Measurements from ENCODE around the gene PRKACB. TPM values are rescaled to one million over a fixed set of nuclear protein-coding genes. Genes with fewer than 3 reads are reported as not detected.

The PRKACB gene
- polyA plus RNA-seq, 2 of the 4 experiments (the other 2 are of a cell fraction): 10.9 to 17.9 TPM

- ATAC-seq (no peak), FAIRE-seq (no peak), DNase-seq (ENCODE audit: low read depth in 1 of 2, low spot score in 1 of 2) (no peak)
- ChIA-PET POLR2A (no interaction called here), CTCF (no interaction called here)
- H3K4me3 ChIP-seq: no peak overlapping the region
- no peak overlapping the region for H3K4me2 ChIP-seq
- H3K27ac ChIP-seq: no peak overlapping the region
- no peak for TF ChIP-seq PHF8 (IDR thresholded peaks at IDR 0.05; ENCODE audit: borderline replicate concordance, low read depth)
- TF ChIP-seq RFX5 (IDR thresholded peaks at IDR 0.05): no peak
- no peak for TF ChIP-seq HOXB13 (CRISPR knock-in tag; IDR thresholded peaks at IDR 0.05; ENCODE audit: low read depth)
- no peak for TF ChIP-seq RNF2 (IDR thresholded peaks at IDR 0.05; ENCODE audit: borderline replicate concordance, low read depth)
- TF ChIP-seq KDM5A (IDR thresholded peaks at IDR 0.05): no peak
- 93% methylated on average over 5 of the region's 5 CpGs for WGBS (ENCODE audit: missing lambda C conversion rate)
- H3K9me3 ChIP-seq: no peaks in the 10 kb centered on the region
- no peaks in the 10 kb centered on the region for H3K4me1 ChIP-seq
These were observed 20.1 kb downstream of the PRKACB start for GRCh38 chr1:84164161-84164560.

- no peaks in the 10 kb centered on the region for H3K4me1 ChIP-seq
- H3K4me3 ChIP-seq: no peak overlapping the region
- no peaks in the 10 kb centered on the region for H3K9me3 ChIP-seq
- no peak for FAIRE-seq
- ATAC-seq: no peak
- no peak overlapping the region for H3K4me2 ChIP-seq
- TF ChIP-seq HOXB5 (CRISPR knock-in tag; IDR thresholded peaks at IDR 0.05): no peak
- no peak for TF ChIP-seq EHMT2 (IDR thresholded peaks at IDR 0.05; ENCODE audit: low read depth)
- CTCF ChIA-PET: no interaction called here
- POLR2A ChIA-PET: no interaction called here
- no peak overlapping the region for H3K27ac ChIP-seq
- no peak for DNase-seq (ENCODE audit: low read depth in 1 of 2, low spot score in 1 of 2)
- 92% methylated on average over 6 of the region's 6 CpGs for WGBS (ENCODE audit: missing lambda C conversion rate)
These were observed 20.5 kb downstream of the PRKACB start for GRCh38 chr1:84164567-84165021.

- Histone ChIP-seq H3K4me2 (no peak overlapping the region), H3K9me3 (no peaks in the 10 kb centered on the region), H3K27ac (no peak overlapping the region), H3K4me1 (no peaks in the 10 kb centered on the region), H3K4me3 (no peak overlapping the region)
- ATAC-seq (no peak), FAIRE-seq (no peak), DNase-seq (ENCODE audit: low read depth in 1 of 2, low spot score in 1 of 2) (no peak)
- ChIA-PET CTCF (no interaction called here), POLR2A (no interaction called here)
- TF ChIP-seq POLR2A (IDR thresholded peaks at IDR 0.05; ENCODE audit: low read length): no peak
- TF ChIP-seq PHF8 (IDR thresholded peaks at IDR 0.05; ENCODE audit: borderline replicate concordance, low read depth): no peak
- WGBS (ENCODE audit: missing lambda C conversion rate): 89% methylated on average over 1 of the region's 1 CpG
These were observed 21.5 kb downstream of the PRKACB start for GRCh38 chr1:84165601-84166000.

- CTCF ChIA-PET: no interaction called here
- DNase-seq (ENCODE audit: low read depth in 1 of 2, low spot score in 1 of 2) (no peak), ATAC-seq (no peak), FAIRE-seq (no peak)
- H3K4me3 ChIP-seq: no peak overlapping the region
- no peak overlapping the region for H3K4me2 ChIP-seq
- no peaks in the 10 kb centered on the region for H3K4me1 ChIP-seq
- POLR2A ChIA-PET: no interaction called here
- TF ChIP-seq RARB (CRISPR knock-in tag; IDR thresholded peaks at IDR 0.05) (no peak), HOXB5 (CRISPR knock-in tag; IDR thresholded peaks at IDR 0.05) (no peak), HEYL (CRISPR knock-in tag; IDR thresholded peaks at IDR 0.05) (no peak), ZFP36 (IDR thresholded peaks at IDR 0.05; ENCODE audit: borderline replicate concordance, partially characterized antibody) (no peak), MAFK (IDR thresholded peaks at IDR 0.05; ENCODE audit: partially characterized antibody) (no peak), SREBF2 (IDR thresholded peaks at IDR 0.05) (no peak)
- 91% methylated on average over 1 of the region's 1 CpG for WGBS (ENCODE audit: missing lambda C conversion rate)
- H3K9me3 ChIP-seq: no peaks in the 10 kb centered on the region
- no peak overlapping the region for H3K27ac ChIP-seq
These were observed 22.7 kb downstream of the PRKACB start for GRCh38 chr1:84166797-84167196.

- no peaks in the 10 kb centered on the region for H3K9me3 ChIP-seq
- 92% methylated on average over 2 of the region's 2 CpGs for WGBS (ENCODE audit: missing lambda C conversion rate)
- H3K4me1 ChIP-seq: peaks cover 6% of the 10 kb centered on the region; the same call in 1 of the 3 replicates
- ATAC-seq (no peak), FAIRE-seq (no peak), DNase-seq (ENCODE audit: low read depth in 1 of 2, low spot score in 1 of 2) (no peak)
- no peak overlapping the region for H3K4me2 ChIP-seq
- ChIA-PET POLR2A (no interaction called here), CTCF (no interaction called here)
- no peak for TF ChIP-seq PHF8 (IDR thresholded peaks at IDR 0.05; ENCODE audit: borderline replicate concordance, low read depth)
- TF ChIP-seq RARB (CRISPR knock-in tag; IDR thresholded peaks at IDR 0.05): no peak
- no peak for TF ChIP-seq ATOH8 (CRISPR knock-in tag; IDR thresholded peaks at IDR 0.05; ENCODE audit: low read depth)
- TF ChIP-seq FOSB (CRISPR knock-in tag; IDR thresholded peaks at IDR 0.05): no peak
- TF ChIP-seq ZNF302 (CRISPR knock-in tag; IDR thresholded peaks at IDR 0.05): no peak
- H3K27ac ChIP-seq: no peak overlapping the region
- no peak overlapping the region for H3K4me3 ChIP-seq
These were observed 24.7 kb downstream of the PRKACB start for GRCh38 chr1:84168783-84169182.

Measured in A549 (cell line).